COR-L47 (cell line): ENCODE data around the gene UBE2D2.
A peak's percentile ranks its signal among the peaks of the same experiment; 100 is the strongest.

Experiments
- DNase-seq: peaks from one replicate; lab custom pipeline; 2025; lab: John Stamatoyannopoulos, UW

The UBE2D2 gene

DNA sequence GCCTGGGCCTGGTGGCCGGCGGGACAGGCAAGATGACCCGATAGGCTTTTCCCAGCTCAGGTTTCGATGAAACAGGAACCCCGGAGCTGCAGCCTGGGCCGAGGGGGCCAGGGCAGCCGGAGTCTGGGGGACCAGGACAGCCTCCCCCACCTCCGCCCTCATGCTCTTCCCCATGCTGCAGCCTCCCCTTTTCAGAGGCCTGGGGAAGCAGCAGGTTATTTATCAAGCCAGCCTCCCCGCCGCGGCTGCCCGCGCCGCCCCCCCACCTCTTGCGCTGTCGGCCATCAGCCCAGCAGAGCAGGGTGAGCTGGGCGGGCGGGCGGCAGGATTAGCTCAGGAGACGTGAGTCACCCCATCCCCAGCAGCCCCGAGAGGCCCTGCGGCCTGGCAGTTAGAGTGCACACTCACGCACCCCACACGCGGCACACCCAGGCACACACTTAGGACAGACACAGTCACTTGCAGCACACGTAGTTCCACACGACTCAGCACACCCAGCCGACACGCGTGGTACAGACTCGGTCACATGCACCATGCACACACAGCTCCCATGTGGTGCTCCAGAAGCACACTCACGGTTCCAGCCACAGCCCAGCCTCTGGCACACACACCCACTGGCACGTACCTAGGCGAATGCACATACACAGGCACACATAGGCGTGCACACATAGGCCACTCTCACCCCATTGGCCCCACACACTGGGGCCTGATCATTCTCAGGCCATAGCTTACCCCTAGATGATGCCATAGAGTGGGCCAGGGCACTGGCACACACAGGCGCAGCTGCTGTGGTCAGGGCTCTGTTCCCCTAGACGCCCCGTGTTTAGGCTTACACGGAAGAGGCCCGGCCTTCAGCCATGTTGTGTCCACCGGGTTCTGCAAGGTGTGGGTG is 100.0 kb downstream of the UBE2D2 start:
- no peak for DNase-seq

DNA sequence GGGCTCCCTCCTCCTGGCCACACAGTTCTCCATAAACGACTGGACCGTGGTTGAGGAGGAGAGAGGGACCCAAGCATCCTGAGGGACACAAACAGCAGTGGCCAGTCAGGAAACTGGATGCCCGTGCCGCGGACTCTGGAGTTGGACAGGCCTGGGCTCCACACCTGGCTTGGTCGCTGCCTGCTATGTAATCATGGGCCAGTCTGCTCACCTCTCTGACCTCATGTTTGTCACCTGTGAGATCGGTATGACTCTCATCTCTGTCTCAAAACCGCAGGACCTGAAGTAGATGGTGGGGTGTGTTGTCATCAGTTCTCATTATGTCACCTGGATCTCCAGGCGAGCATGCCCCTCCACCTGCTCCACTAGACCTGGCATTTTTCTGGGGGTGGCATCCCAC is 101.5 kb downstream of the UBE2D2 start:
- DNase-seq, result no peak

DNA sequence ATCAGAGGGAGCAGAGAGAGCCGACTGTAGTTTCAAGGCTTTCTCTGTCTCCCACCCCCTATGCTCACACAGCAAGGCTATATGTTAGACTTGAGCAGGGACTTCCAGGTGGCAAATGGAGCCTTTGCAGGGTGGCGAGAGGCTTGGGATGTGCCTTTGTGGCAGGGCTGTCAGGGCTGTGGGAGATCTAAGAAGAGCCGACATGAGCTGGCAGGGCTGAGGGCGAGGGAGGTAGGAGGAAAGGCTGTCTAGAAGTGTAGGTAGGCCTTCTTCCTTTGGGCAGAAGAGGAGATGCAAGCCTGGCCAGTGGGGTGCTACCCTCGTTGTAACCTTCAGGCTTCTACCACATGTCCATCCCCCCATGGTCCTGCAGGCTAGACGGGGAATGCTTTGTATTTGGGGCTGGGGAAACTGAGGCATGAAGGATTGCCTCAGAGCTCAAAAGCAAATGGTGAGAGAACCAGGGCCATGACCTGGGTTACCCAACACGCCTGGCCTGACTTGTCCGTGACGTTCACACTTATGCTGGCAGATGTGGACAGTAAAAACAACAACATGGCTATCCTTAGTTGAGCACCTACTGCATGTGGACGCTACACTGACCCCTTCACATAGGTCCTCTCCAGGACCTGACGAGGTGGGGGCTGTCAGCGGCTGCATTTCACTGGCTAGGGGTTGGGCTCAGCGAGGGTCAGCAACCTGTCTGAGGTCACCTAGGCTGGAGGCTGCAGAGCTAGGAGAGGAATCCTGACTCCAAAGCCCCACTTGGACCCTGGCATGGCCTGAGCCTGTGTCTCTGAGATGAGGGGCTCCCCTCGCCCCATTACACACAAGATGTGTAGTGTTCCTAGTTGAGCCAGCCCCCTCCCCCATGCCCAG is 102.3 kb downstream of the UBE2D2 start:
- DNase-seq, result no peak

DNA sequence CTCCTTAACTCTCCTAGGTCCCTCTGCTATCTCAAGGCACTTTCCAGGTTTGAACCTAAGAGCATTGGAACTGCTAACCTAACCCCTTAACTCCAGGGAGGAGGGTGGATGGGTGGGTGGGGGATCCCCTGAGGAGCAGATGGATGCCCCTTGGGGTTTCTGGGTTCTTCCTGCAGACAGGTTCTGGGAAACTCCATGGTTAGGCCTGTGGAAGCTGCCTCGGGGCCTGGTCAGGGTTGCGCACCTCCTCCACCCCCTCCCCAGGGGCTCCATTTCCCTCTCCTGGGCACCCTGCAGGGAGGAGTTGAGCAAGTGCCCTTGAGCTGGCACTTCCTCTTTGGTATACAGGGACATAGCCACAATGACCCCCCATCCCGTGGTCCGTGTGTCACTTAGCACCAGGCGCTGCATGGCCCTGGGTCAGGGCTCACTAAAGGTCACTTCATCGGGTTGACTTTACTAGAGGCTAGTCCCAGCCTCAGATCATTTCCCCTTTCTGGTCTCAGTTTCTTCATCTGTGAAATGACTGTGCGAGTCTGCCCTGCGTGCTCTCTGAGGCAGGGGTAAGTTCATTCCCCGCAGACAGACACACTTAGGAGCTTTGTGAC is 103.1 kb downstream of the UBE2D2 start:
- no peak for DNase-seq

DNA sequence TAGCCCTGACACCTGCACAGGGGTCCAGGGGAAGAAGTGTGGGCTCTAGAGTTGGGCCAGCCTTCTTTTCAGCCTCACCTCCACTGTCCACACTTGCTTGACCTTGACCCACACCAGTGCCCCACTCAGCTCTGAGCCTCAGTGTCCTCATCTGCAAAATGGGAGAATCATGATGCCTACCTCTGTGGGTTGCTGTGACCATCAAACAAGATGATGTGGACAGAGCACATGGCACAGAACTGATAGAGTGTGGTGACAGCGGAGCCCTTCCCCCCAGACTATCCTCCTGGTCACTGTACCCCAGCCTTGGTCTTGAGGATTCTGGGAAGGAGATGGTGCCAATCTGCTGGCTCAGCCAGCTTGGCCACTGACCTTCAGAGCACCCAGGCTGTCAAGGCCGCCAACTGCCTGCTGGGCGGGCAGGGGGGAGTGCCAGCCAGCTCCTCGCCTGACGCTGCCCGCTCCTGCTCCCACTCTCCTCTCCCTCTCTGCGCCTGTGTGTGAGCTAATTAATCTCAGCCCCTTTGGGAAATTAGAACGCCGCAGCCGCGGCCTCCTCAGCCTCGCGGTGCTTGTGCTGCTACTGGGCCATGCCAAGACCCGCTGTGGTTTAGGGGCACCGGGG is 103.7 kb downstream of the UBE2D2 start:
- no peak for DNase-seq

DNA sequence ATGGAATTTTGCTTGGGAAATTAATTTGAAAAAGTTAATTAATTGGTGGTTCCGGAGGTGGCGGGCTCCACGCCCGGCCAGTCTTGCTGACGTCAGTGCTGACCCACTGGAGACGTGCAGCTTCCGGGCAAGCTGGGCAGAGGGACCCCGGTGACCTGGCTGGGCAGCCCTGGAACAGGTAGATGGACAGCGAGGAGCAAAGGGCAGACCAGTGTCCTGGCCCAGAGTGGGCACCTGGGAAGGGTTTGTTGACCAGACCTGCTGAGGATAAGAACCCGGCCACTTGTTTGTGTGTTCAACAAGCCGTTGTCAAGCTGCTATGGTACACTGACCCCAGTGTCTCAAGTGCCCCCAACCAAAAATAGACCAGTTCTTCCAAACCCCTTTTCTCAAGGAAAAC is 104.5 kb downstream of the UBE2D2 start:
- DNase-seq, result no peak

DNA sequence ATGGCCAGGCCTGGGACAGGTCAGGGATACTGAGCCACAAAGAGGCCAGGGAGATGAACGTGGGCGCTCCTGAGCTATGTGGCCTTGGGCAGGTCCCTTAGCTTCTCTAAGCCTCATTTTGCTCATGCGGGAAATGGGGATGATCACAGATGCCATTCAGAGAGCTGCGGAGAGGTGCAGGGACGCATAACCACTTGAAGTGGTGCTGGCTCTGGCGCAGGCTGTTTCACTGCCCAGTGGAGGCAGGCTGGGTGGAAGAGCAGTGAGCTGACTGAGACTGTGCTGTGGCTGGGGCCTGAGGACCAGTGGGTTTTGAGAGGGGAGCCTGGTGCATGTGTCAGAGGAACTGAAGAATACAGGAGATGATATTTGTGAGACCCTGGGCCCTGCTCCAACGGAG is 105.4 kb downstream of the UBE2D2 start:
- no peak for DNase-seq

DNA sequence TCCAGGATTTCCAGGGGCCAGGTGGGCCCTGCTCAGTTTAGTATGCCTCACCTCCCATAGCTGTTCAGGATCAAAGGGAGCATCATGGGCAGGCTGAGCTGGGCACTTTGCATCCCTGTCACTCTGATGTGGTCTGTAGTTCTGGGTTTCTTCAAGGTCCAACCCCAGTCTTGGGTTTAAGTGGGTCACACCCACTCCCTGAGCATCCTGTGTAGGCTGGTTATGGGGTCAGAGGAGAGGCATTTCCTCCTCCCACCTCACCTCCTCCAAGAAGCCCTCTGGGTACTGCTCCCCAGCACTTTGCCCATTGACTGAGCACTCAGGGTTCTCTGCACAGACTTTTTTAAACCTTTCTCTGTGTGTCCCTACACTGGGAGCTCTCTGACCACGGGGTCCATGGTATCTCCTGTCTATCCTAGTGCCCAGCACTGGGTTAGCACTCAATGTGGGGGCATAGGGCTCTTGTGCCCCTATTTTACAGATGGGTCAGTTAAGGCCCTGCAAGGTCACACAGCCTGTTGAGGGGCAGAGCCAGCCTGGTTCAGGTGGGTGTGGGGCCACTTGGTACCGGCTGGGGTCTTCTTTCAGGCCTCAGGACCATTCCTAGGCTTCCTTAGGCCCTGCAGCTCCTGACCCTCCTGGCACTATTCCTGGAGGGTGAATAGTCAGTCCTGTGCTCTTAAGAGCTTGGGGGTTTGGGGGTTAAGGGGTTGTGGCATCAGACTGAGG is 106.0 kb downstream of the UBE2D2 start:
- no peak for DNase-seq

DNA sequence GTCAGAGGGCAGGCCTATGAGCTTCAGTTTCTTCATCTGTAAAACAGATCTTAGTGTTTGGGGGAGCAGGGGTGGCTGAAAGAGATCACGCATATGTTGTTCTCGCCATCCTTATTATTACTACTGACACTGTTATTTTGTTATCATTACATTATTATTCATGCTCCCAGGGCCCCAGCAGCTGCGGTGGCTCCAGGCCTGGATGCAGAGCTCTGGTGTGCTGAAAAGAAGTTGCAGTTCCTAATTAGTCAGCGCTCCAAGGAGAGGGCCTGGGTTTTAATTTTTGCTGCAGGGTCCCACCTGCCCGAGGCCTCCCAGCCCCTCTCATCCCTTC is 106.6 kb downstream of the UBE2D2 start:
- DNase-seq, result no peak

DNA sequence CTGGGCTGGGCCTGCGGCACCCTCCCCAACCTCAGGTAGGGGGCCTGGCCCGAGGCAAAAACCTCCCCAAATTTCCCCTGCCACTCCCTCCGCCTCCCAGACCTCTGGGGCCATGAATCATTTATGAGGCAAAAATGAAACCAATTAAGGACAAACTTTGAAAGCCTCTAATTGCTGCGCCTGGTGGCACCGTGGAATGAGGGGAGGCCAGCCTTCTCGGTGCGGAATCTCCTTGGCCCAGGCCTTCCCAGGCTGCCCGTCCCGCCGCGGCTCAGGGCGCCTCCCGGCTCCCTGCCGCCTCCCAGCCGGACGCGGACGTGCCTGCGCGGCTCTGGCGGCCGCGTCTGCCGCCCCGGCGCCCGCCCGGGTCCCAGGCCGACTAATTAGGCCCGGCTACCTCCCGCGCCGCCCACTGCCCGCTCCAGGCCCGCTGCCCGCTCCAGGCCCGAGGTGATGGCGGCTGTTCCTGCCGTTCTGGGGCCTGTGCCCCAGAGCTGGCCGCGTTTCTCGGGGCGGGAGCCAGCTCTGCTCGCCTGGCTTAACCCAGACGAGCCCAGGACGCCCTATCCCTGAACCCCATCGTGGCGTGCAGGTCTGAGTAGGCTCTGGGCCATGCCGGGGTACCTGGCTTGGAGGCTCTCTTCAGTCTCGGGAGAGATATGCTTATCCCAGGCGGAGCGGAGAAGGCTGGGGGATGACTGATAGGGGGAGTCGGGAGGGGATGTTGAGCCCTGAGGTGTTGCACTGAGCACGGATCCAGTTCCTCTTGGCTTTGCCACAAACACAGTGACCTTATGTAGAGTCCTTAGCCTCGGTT is 107.1 kb downstream of the UBE2D2 start:
- DNase-seq, result no peak

DNA sequence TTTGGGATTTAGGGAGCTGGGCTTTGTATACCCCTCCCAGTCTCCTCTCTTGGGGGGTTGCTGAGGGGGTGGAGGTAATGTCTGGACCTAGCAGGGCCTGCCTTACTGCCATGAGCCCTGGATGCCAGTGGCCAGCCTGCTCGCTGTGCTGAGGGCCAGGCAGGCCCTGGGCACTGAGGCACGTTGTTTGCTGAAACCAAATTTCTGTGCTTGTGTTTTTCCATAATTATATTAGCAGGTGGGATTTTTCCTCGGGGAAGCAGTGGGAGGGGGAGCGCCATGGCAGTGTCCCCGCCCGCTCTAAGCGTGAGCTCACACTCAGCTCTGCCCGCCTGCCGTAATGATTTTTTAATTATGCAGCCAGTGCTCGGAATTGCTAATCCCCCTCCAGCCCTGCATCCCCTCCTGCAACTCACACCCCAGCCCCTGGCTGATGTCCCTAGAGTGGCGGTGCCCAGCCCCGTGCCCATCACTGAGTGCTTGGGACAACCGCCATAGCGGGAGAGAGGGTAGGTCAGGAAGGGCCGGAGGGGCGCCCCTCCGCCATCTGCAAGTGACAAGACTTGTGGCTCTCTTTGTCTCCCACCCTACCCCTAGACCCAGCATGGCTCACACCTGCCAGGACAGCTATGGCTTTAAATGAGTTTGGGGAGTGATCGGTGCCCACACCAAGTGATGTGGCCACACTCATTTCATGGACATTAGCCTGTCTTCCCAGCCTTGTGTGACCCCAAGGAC is 108.0 kb downstream of the UBE2D2 start:
- DNase-seq, result peak; percentile 65

DNA sequence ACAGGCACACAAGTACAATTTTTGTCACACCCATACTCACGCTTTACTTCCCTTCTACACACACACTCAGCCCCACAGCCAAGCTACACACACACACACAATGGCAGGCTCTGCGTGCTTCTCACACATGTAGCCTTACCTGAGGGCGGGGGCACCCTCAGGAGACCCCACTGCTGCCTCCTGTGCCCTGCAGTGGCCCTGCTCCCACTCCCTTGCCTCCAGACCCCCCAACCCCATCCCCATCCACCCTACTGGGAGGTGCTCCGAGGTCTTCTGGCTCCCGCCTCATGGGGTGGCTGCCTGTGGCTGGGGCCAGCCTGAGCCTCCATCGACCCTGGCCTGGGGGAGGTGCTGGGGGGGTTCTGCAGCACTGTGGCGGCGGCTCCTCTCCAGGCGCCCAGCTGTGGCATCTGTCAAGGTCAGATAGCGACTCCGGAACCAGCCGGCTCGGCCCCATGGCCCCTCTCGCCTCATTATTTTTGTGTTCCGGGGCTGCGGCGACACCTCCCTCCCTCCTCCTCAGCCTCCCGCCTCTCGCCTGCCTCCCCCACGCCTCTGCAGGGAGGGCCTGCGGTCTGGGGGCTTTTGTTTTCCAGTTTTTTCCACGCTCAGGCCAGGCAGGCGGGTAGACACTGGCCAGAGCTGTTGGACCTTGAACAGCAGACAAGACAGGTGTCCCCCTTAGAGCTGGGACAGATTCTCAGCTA is 108.7 kb downstream of the UBE2D2 start:
- peak; percentile 56 for DNase-seq

DNA sequence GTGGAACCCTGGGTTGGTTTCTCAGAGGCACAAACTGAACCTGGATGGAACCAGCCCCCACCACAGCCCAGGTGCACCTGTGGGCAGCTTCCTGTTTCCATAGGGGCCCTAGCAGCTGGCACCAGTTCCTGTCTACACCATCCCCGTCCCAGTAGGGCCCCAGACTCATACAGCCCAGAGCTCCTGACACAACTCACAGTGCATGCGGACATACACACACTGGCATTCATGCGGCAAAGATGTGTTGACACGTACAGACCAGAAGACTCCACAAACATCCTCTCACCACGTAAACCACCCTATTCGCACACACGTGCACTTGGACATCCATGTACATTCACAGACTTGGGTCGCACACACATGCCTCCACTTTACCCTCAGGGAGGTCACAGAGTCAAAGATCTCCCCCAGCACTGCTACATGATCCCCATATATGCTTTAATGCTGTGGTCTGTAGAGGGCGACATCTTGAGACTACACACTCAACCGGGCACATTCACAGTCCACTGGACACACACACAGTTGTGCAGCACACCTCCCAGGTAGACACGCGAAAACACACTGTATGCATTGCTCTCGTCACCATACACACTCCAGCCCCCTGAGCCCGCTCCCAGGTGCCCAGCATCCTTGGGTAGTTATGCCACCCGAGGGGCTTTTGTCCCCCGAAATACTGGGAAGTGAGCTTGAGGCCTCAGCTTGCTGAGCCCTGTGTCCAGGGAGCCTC is 109.4 kb downstream of the UBE2D2 start:
- peak; percentile 78 for DNase-seq

DNA sequence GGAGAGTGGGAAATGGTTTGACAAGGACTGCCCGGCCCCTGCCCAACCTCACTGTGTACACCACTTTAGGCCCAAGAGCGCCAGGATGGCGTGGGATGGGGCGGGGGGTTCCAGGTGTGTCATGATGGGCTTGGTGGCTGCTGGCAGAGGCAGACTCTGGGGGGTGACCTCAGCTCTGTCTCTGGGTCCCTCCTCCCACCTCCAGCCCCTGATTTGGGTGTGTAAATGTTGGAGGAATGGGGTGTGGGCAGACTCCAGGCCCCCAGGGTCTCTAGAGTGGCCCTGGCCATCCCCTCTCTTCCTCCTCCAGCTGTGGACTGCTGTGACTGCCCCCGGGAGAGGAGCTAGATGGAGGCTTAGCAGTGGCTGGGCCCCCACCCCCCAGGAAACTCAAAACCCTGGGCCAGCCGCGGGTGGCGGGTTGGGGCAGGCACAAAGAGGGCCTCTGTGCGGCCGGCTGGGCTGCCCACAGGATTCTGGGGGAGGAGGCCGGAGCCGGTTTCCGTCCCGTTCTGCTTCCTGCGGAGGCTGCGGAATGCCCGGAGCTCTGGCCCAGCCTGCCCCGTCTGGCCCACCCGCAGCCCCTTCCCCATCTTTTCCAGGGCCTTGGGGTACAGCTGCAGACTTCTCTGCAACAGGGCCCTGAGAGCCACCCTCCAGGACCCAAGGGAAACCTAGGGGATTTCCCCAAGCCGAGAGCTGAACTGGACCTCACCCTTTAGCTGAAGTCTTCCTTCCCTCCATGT is 110.1 kb downstream of the UBE2D2 start:
- DNase-seq, result no peak

DNA sequence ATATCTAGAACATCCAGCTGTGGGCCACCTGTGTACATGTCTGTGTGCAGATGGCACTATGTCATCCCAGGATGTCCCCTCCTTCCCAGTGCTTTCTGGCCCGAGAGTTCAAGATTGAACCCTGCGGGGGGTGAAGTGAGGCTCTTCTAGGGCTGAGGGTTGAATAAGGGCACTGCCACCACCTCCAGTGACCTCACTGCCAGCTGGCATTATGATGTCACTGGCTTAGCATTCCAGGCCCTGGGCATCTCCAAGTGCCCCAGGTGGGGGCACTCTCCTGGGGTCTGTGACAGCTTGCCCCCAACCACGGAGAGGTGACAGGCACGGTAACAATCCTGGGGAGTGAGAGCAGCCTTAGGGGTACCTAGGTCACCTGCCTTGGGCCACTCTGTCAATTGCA is 114.1 kb downstream of the UBE2D2 start:
- DNase-seq, result no peak

DNA sequence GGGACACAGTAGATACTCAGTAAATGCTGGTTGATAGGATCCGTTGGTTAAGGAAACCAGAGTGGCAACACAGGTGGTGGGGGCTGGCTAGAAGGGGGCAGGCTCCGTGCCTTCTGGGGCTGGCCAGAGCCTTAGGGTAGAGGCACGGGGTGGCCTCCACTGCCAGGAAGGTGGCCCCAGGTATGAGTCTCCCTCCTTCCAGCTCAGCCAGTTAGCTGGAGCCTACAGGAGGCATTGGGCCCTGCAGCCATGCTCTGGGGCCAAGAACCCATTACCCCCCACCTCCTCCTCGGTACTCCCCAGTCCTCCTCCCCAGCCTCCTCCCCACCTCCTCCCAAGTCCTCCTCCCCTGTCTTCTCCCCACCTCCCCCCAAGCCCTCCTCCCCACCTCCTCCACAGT is 114.7 kb downstream of the UBE2D2 start:
- DNase-seq, result no peak

DNA sequence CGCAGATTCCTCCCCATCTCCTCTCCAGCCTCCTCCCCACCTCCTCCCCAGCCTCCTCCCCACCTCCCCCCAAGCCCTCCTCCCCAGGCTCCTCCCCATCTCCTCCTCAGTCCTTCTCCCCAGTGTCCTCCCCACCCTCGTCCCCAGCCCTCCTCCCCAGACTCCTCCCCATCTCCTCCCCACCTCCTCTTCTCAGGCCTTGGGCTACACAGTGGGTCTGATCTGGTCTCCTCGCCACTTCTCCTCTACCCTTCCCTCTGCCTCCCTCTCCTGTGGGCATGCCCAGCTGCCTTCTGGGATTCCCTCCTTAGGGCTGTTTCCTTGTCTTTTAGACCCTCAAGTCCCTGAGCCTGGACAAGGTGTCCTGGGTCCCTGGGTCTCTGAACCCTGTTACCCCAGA is 115.3 kb downstream of the UBE2D2 start:
- no peak for DNase-seq
